Gastroesophageal sphincter (tissue), 4 donors: ENCODE data around the gene SETD1B. TPM values are rescaled to one million over a fixed set of nuclear protein-coding genes. Genes with fewer than 3 reads are reported as not detected.

Source experiments
- ATAC-seq: fragments of 150-250 bp; one replicate; pipeline ENCODE4 v1.9.1; 2016; ENCODE audit warnings: mild to moderate bottlenecking, moderate library complexity
- H3K27ac ChIP-seq, 4 donors: fragments of 200-600 bp; sonication (generic) in 3 of 4; 1 replicate in 3 of 4; 2 replicates in 1 of 4; pipeline ENCODE4 v1.5.1; 2016 to 2019
- H3K27me3 ChIP-seq: fragments of 200-600 bp; sonication (generic); one replicate; pipeline ENCODE4 v1.5.1; 2019
- H3K36me3 ChIP-seq, 2 donors: fragments of 200-600 bp; sonication (generic); one replicate each; pipeline ENCODE4 v1.5.1; 2019; ENCODE audit warnings: control low read depth in 1 of 2
- H3K4me1 ChIP-seq, 3 donors: fragments of 200-600 bp; sonication (generic); 1 replicate in 2 of 3; 2 replicates in 1 of 3; pipeline ENCODE4 v1.5.1; 2016 to 2019; ENCODE audit warnings: control low read depth in 2 of 3
- H3K4me3 ChIP-seq, 2 donors: fragments of 200-600 bp; sonication (generic); one replicate each; pipeline ENCODE4 v1.5.1; 2019; ENCODE audit warnings: mild to moderate bottlenecking in 1 of 2, moderate library complexity in 1 of 2
- H3K9me3 ChIP-seq, 3 donors: fragments of 200-600 bp; sonication (generic); one replicate each; pipeline ENCODE4 v1.5.1; 2017 to 2019; ENCODE audit warnings: control low read depth in 2 of 3
- EP300 ChIP-seq: sonication (generic); formaldehyde crosslinking; IDR thresholded peaks from one replicate; pipeline ENCODE4 v1.6.1; 2017; ENCODE audit warnings: antibody characterized with exemption, mild to moderate bottlenecking
- POLR2A ChIP-seq, 2 donors: fragments of 450-650 bp; IDR thresholded peaks; one replicate each; pipeline ENCODE4 v1.6.1; 2017; ENCODE audit warnings: antibody characterized with exemption in 2 of 2, mild to moderate bottlenecking in 2 of 2, moderate library complexity in 1 of 2
- POLR2AphosphoS5 ChIP-seq: sonication (generic); formaldehyde crosslinking; IDR thresholded peaks from one replicate; pipeline ENCODE4 v1.6.1; 2017; ENCODE audit warnings: antibody characterized with exemption
- WGBS, 2 donors: methylation state at CpG; one replicate each; pipeline ENCODE4 v1.1.5; 2018; ENCODE audit warnings: low coverage in 1 of 2; 5-methylcytosine and 5-hydroxymethylcytosine counted together
- total RNA-seq, 4 donors: library from RNA; depleted of rRNA; stranded (reverse); fragments of >200 nt; gene quantifications; one replicate each; pipeline ENCODE4 v1.1.0, GENCODE V29; 2016
- TF ChIP-seq, protein P1 (sequence below), 4 experiments: fragments of 200-600 bp in 2 of 4; fragments of 450-650 bp in 2 of 4; sonication (generic) in 1 of 4; IDR thresholded peaks; one replicate each; pipeline ENCODE4 v1.5.1; 2017 to 2019; ENCODE audit warnings: antibody characterized with exemption in 4 of 4, mild to moderate bottlenecking in 2 of 4, moderate library complexity in 2 of 4

SETD1B gene
- total RNA-seq, 4 donors from 2014 or later: 9.6 to 25.1 (median 20.3) TPM

DNA sequence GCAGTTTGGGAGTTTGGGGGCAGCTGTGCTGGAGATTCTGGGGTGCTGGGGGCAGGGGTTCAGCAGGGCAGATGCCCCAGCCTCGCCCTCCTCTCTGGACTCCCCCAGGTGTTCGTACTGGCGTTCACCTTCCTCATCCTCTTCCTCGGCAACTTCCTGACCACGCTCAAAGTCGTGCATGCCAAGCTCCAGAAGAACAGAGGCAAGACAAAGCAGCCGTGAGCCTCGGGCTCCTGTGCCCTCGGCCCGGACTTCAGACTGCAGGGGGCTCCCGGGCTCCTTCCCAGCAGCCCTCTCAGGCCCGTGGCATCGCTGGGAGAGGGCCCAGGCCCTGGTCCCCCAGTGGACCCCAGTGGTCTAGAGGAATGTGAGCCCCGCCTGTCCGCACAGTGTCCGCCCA is 28.3 kb upstream of the SETD1B start:
- H3K27ac ChIP-seq: peak overlapping the region in 3 of 4 donors; percentile 56 to 69 (median 57)
- H3K4me1 ChIP-seq: peaks cover 0 to 54% (median 12%) of the 10 kb centered on the region in 3 donors
- no peak for TF ChIP-seq EP300
- no peak for TF ChIP-seq POLR2A (IDR thresholded peaks at IDR 0.05)
- no peak for TF ChIP-seq POLR2AphosphoS5
- TF ChIP-seq, protein P1, sequence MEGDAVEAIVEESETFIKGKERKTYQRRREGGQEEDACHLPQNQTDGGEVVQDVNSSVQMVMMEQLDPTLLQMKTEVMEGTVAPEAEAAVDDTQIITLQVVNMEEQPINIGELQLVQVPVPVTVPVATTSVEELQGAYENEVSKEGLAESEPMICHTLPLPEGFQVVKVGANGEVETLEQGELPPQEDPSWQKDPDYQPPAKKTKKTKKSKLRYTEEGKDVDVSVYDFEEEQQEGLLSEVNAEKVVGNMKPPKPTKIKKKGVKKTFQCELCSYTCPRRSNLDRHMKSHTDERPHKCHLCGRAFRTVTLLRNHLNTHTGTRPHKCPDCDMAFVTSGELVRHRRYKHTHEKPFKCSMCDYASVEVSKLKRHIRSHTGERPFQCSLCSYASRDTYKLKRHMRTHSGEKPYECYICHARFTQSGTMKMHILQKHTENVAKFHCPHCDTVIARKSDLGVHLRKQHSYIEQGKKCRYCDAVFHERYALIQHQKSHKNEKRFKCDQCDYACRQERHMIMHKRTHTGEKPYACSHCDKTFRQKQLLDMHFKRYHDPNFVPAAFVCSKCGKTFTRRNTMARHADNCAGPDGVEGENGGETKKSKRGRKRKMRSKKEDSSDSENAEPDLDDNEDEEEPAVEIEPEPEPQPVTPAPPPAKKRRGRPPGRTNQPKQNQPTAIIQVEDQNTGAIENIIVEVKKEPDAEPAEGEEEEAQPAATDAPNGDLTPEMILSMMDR (IDR thresholded peaks at IDR 0.05): no peak
- H3K36me3 ChIP-seq: peaks cover 0 to 19% of the 10 kb centered on the region in 2 donors
- 100% methylated on average over 2 of the region's 16 CpGs; no CpG with 5 or more reads in 1 of the 2 donors for WGBS, 2 donors
- no peaks in the 10 kb centered on the region for H3K9me3 ChIP-seq
- ATAC-seq: no peak
- no peak overlapping the region for H3K4me3 ChIP-seq
- no peaks in the 10 kb centered on the region for H3K27me3 ChIP-seq

DNA sequence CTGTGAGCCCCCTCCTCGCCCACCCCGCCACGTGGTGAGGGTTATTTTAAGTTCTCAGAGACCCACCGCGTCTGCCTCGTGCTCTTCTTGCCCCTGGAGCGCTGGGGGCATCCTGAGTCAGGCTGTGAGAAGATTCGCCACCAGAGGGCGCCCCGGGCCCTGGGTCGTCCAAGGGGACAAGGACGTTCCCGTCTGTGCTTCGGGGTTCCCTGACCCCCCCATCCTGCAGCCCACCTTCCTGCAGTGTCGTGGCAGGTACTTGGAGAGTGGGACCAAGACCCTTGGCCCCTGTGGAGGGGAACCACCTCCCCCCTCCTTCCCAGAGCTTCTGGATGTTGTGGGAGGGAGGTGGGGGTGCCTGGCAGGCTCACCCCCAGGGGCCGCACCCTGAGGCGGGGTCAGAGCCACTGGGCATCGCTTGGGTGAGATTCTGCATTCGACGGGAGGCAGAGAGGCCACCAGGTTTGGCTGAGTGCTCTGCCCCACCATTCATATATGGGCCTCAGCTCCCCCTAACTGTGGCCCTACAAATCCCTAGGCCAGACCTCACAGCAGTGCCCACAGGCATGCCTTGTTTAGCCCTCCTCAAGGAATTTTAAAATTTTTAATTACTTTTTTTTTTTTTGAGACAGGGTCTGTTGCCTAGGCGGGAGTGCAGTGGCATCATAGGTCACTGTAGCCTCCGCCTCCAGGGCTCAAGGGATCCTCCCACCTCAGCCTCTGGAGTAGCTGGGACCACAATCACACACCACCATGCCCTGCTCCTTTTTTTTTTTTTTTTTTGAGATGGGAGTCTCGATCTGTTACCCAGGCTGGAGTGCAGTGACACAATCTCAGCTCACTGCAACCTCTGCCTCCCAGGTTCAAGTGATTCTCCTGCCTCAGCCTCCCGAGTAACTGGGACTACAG is 27.4 kb upstream of the SETD1B start:
- 22 to 56% methylated on average over 5 to 14 of the region's 24 CpGs for WGBS, 2 donors
- no peak overlapping the region for H3K4me3 ChIP-seq
- H3K27me3 ChIP-seq: no peaks in the 10 kb centered on the region
- H3K9me3 ChIP-seq: no peaks in the 10 kb centered on the region
- peak overlapping the region in 3 of 4 donors; percentile 56 to 69 (median 57) for H3K27ac ChIP-seq
- peaks cover 0 to 54% (median 14%) of the 10 kb centered on the region in 3 donors for H3K4me1 ChIP-seq
- no peak for TF ChIP-seq POLR2AphosphoS5
- no peak for TF ChIP-seq EP300
- no peak for TF ChIP-seq POLR2A (IDR thresholded peaks at IDR 0.05)
- TF ChIP-seq, protein P1 (IDR thresholded peaks at IDR 0.05): peak in 3 of 4 experiments; percentile 82 to 89 (median 88)
- ATAC-seq: peak; percentile 47
- peaks cover 0 to 22% of the 10 kb centered on the region in 2 donors for H3K36me3 ChIP-seq

DNA sequence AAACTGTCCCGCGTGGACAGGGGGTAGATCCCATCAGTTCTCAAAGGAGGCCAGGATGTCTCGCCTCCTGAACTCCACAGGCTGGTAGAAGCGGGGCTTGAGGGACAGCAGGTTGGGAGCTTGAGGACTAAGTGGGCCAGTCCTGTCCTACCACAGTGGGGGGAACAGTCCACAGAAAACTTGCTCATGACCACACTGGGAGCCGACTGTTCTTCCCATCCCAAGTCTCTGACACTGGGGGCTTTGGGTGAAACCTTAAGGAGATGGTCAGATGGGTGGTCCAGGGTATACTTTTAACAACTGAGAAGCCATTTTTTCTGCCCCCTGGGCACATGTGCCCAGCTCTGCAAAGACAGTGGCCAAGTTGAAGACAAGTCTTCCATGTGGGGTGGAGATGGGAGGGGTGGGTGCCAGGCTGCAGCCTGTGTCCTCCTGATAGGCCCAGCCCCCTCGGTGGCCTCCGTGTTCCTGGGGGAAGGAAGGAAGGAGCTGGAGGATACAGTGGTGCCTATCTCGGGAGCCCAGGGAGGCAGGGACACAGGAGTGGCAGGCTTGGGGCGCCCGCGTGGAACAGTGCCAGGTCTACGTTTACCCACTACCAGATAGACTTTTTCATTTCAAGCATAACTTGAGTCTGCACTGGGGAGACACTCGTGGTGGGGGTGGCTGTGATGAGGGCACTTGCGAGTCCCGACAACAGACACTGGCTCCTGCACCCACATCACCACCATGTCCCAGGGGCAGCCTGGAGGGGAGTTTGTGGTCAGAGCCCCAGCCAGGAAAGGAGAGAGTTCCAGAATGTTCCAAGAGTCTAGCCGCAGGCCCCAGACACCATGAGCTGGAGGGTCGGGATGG is 25.0 kb upstream of the SETD1B start:
- Histone ChIP-seq H3K36me3 (peaks cover 0 to 22% of the 10 kb centered on the region in 2 donors), H3K4me1 (peaks cover 0 to 47% (median 21%) of the 10 kb centered on the region in 3 donors), H3K27me3 (no peaks in the 10 kb centered on the region), H3K9me3 (no peaks in the 10 kb centered on the region), H3K4me3 (no peak overlapping the region), H3K27ac (no peak overlapping the region)
- ATAC-seq: no peak
- TF ChIP-seq, protein P1 (IDR thresholded peaks at IDR 0.05): no peak
- TF ChIP-seq POLR2A (IDR thresholded peaks at IDR 0.05): no peak
- TF ChIP-seq POLR2AphosphoS5: no peak
- TF ChIP-seq EP300: no peak
- WGBS, 2 donors: 89% methylated on average over 2 of the region's 17 CpGs; no CpG with 5 or more reads in 1 of the 2 donors

DNA sequence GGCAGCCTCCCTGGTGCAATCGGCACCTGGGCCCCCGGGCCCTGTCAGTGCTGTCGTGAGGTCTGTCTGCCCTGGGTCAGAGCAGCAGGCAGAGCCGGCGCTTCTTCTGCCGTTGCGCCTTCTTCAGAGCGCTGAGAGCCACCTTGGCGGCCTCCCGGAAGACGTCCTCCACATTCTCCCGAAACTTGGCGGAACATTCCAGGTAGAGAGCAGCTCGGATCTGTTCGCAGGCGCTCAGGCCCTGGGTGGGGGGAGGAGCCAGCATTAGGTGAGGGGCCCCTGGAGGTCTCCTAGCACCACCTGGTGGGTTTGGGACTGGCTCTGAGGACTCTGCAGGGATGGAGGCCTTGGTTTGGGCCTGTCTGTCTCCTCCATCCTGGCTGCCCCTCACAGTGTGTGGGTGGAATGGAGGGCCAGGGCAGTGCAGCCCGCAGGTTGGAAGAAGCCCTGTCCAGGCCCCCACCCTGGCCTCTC is 24.4 kb upstream of the SETD1B start:
- WGBS, 2 donors: no CpG with 5 or more reads among the region's 17 CpGs
- TF ChIP-seq POLR2AphosphoS5 (no peak), EP300 (no peak), POLR2A (IDR thresholded peaks at IDR 0.05) (no peak)
- ATAC-seq: no peak
- Histone ChIP-seq H3K9me3 (no peaks in the 10 kb centered on the region), H3K4me1 (peaks cover 0 to 48% (median 21%) of the 10 kb centered on the region in 3 donors), H3K27me3 (no peaks in the 10 kb centered on the region), H3K27ac (no peak overlapping the region), H3K4me3 (no peak overlapping the region), H3K36me3 (peaks cover 0 to 22% of the 10 kb centered on the region in 2 donors)

DNA sequence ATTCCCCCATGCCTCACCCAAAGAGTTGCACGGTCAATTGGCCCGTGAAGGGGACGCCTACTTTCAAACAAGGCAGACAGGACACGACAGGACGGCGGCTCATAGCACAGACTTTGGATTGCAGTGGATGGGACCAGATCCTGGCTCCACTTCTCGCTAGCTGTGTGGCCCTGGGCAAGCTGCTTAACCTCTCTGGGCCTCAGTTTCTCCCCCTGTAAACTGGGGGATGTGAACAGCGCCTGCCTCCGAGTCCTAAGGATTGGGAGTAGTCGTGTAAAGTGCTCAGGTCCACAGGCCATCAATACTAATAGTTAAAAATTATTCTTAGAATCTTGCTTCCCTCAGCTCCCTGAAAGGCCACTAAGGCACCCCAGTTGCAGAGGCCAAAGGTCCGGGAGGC is 23.4 kb upstream of the SETD1B start:
- Histone ChIP-seq H3K27me3 (no peaks in the 10 kb centered on the region), H3K4me3 (no peak overlapping the region), H3K4me1 (peaks cover 0 to 46% (median 21%) of the 10 kb centered on the region in 3 donors), H3K27ac (peak overlapping the region in 2 of 4 donors; percentile 80 to 83), H3K9me3 (no peaks in the 10 kb centered on the region), H3K36me3 (peaks cover 0 to 22% of the 10 kb centered on the region in 2 donors)
- ATAC-seq: no peak
- 60% methylated on average over 3 of the region's 11 CpGs; no CpG with 5 or more reads in 1 of the 2 donors for WGBS, 2 donors
- TF ChIP-seq, protein P1 (IDR thresholded peaks at IDR 0.05): no peak
- TF ChIP-seq EP300: no peak
- no peak for TF ChIP-seq POLR2AphosphoS5
- no peak for TF ChIP-seq POLR2A (IDR thresholded peaks at IDR 0.05)
